Astrocyte of the spinal cord (primary cell): Measurements from ENCODE around the gene ODAD4.

Experiments
- DNase-seq: peaks from one replicate; pipeline ENCODE4 v3.0.0; 2011; ENCODE audit warnings: low read depth, low spot score
- H3K4me3 ChIP-seq: 2 replicates; pipeline ENCODE4 v1.5.1; 2011; ENCODE audit warnings: low read depth, mild to moderate bottlenecking, low read length, moderate library complexity
- in situ Hi-C: cut with HindIII; loops from 2 replicates; pipeline ENCODE4 v1.10.0; 2017; ENCODE audit warnings: low sequenced_read_pairs
- TF ChIP-seq, protein P1 (sequence below): IDR thresholded peaks from 2 replicates; pipeline ENCODE4 v1.5.1; 2012; ENCODE audit warnings: low read depth, mild to moderate bottlenecking, low read length, inconsistent platforms

Gene ODAD4

GRCh38 chr17:41962111-41962510 is 31.7 kb downstream of the ODAD4 start:
- no peak for DNase-seq
- in situ Hi-C loops = no loop called here
- no peak overlapping the region for H3K4me3 ChIP-seq
- TF ChIP-seq, protein P1, sequence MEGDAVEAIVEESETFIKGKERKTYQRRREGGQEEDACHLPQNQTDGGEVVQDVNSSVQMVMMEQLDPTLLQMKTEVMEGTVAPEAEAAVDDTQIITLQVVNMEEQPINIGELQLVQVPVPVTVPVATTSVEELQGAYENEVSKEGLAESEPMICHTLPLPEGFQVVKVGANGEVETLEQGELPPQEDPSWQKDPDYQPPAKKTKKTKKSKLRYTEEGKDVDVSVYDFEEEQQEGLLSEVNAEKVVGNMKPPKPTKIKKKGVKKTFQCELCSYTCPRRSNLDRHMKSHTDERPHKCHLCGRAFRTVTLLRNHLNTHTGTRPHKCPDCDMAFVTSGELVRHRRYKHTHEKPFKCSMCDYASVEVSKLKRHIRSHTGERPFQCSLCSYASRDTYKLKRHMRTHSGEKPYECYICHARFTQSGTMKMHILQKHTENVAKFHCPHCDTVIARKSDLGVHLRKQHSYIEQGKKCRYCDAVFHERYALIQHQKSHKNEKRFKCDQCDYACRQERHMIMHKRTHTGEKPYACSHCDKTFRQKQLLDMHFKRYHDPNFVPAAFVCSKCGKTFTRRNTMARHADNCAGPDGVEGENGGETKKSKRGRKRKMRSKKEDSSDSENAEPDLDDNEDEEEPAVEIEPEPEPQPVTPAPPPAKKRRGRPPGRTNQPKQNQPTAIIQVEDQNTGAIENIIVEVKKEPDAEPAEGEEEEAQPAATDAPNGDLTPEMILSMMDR = no peak

- TF ChIP-seq, protein P1 = peak; percentile 88
- no peak overlapping the region for H3K4me3 ChIP-seq
- in situ Hi-C loops = no loop called here
- peak; percentile 59 for DNase-seq
Measured at GRCh38 chr17:41962768-41963434, 32.5 kb downstream of the ODAD4 start.

GRCh38 chr17:41965694-41966462 is 35.5 kb downstream of the ODAD4 start:
- H3K4me3 ChIP-seq = peak overlapping the region; percentile 53
- DNase-seq = no peak
- in situ Hi-C loops = no loop called here
- TF ChIP-seq, protein P1 = no peak

DNA sequence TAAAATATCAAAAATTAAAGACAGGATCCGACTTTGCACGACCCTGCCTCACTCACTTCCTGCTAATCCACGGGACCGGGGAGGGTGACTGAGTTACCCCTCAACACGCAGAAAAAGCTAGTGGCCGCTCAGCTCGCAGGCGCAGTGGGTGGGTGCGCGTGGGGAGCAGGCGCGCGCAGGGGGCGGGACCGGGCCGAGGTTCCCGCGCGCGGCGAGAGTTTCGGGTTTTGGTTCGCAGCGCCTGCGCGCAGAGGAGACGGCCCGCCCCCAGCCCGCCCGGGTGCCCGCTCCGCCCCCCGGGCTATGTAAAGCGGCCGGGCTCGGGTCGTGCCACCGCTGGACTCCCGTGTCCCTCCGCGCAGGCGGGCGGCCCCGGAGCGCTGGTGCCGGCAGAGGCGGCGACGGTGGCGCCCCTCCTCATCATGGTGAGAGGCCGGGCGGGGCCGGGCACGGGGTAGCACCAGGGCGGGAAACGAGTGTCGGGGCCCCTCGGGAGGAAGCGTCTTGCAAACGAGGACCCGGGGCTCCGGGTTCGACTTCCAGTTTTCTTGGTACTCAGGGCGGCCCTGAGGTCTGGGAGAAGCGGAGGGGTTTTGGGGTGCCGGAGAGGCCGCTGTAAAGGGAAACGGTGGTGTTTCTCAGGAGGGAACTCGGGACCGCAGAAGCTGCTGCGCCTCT is 36.2 kb downstream of the ODAD4 start, which contains the start of gene CNP:
CNP (plus strand) TSS at position 333 of the 678 bp plus-strand sequence; CDS start at position 423, 90 bp downstream.
- TF ChIP-seq, protein P1 = no peak
- in situ Hi-C loops = no loop called here
- H3K4me3 ChIP-seq = peak within 1 kb of the TSS; percentile 87
- DNase-seq = peak; percentile 91

DNA sequence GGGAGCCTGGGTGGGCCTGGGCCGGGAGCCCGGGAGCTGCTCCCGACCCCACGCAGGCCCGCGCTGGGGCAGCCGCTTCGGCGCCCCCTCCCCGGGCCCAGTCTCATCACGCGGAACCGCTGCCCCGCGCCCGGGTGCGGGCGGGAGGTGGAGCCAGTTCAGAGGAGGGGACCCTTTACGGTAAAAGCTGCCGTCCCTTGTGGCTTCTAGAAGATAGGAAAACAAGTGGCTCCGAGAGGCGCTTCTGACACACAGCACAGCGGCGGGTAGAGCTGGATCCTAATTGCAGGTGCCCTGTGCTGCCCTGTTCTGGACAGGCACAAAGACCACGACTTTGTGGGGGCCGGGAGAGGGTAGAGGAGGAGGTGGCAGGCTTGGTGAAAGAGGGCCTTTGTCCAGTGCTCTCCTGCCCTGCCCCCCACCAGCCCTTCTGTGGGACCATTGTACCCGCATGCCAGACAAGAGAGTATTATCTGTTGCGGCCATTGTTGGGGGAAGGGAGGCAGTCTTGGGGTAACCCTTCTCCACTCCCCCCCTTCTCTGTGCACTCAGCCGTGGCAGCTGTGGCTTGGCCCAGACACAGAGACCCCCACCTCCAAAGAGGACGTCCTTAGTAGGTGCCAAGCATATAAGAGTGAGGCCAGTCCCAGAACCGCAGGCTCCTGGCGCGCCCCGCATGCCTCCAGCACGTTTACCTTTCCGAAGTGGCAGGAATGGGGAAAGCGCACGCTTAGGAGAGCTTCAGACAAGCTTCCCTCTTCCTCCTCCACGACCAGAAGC is 36.9 kb downstream of the ODAD4 start:
- peak overlapping the region; percentile 87 for H3K4me3 ChIP-seq
- in situ Hi-C loops = no loop called here
- TF ChIP-seq, protein P1 = no peak
- no peak for DNase-seq
